Neural cell (in vitro differentiated cells): Measurements from ENCODE around the gene ZNF618. TPM values are rescaled to one million over a fixed set of nuclear protein-coding genes. Genes with fewer than 3 reads are reported as not detected.

Experiments used
- H2AFZ ChIP-seq: fragments of 200-600, 300-800 bp; sonication (generic), shearing (Covaris generic); 2 replicates; pipeline ENCODE4 v1.6.0; 2014; ENCODE audit warnings: low read depth, mild to moderate bottlenecking, antibody characterized with exemption, low read length, moderate library complexity
- H3F3A ChIP-seq: fragments of 200-600 bp; shearing (Covaris generic); 2 replicates; pipeline ENCODE4 v1.6.1; 2016; ENCODE audit warnings: mild to moderate bottlenecking, moderate library complexity, mixed read lengths, antibody characterized with exemption, low read length; ENCODE audit not compliant: insufficient read depth, poor library complexity, severe bottlenecking
- H3K27ac ChIP-seq: fragments of 200-600, 300-800 bp; sonication (generic), shearing (Covaris generic); 2 replicates; pipeline ENCODE4 v1.5.1; 2014; ENCODE audit warnings: mild to moderate bottlenecking, low read length, moderate library complexity
- H3K27me3 ChIP-seq: fragments of 300-800, 200-600 bp; sonication (generic), shearing (Covaris generic); 2 replicates; pipeline ENCODE4 v1.6.0; 2014; ENCODE audit warnings: mild to moderate bottlenecking, low read depth, low read length, moderate library complexity; ENCODE audit not compliant: insufficient read depth
- H3K36me3 ChIP-seq: fragments of 300-800, 200-600 bp; sonication (generic), shearing (Covaris generic); 2 replicates; pipeline ENCODE4 v1.5.1; 2014; ENCODE audit warnings: mild to moderate bottlenecking, antibody characterized with exemption, low read length, moderate library complexity; ENCODE audit not compliant: insufficient read depth
- H3K4me2 ChIP-seq: fragments of 300-800, 200-600 bp; sonication (generic), shearing (Covaris generic); 2 replicates; pipeline ENCODE4 v1.6.0; 2014; ENCODE audit warnings: mild to moderate bottlenecking, low read length
- H3K4me3 ChIP-seq: fragments of 300-800, 200-600 bp; sonication (generic), shearing (Covaris generic); 2 replicates; pipeline ENCODE4 v1.5.1; 2014; ENCODE audit warnings: mild to moderate bottlenecking, low read length, moderate library complexity
- H3K79me2 ChIP-seq: fragments of 200-600 bp; shearing (Covaris generic); replicated peaks from 2 replicates; pipeline ENCODE4 v1.6.0; 2014; ENCODE audit warnings: mild to moderate bottlenecking, low read length, moderate library complexity; ENCODE audit not compliant: insufficient read depth
- H3K9ac ChIP-seq: fragments of 300-800, 200-600 bp; sonication (generic), shearing (Covaris generic); 2 replicates; pipeline ENCODE4 v1.6.1; 2016; ENCODE audit warnings: mild to moderate bottlenecking, low read length, mixed read lengths
- H3K9me2 ChIP-seq: fragments of 200-600 bp; shearing (Covaris generic); 2 replicates; pipeline ENCODE4 v1.6.1; 2016; ENCODE audit warnings: mild to moderate bottlenecking, low read length, mixed read lengths; ENCODE audit not compliant: insufficient read depth
- H3K9me3 ChIP-seq: fragments of 200-600, 300-800 bp; sonication (generic), shearing (Covaris generic); 2 replicates; pipeline ENCODE4 v1.6.1; 2016; ENCODE audit warnings: mild to moderate bottlenecking, mixed run types, low read length, moderate library complexity, mixed read lengths
- H4K20me1 ChIP-seq: fragments of 200-600 bp; shearing (Covaris generic); 2 replicates; pipeline ENCODE4 v1.6.1; 2016; ENCODE audit warnings: mild to moderate bottlenecking, mixed run types; ENCODE audit not compliant: insufficient read depth
- CTCF ChIP-seq: fragments of 450-650 bp; IDR thresholded peaks from 2 replicates; pipeline ENCODE4 v1.5.1; 2014; ENCODE audit warnings: antibody characterized with exemption, mild to moderate bottlenecking, moderate library complexity; ENCODE audit not compliant: poor library complexity, severe bottlenecking
- EP300 ChIP-seq: fragments of 450-650 bp; conservative IDR thresholded peaks from 2 replicates; pipeline ENCODE4 v1.6.1; 2014; ENCODE audit warnings: antibody characterized with exemption, mild to moderate bottlenecking, moderate library complexity; ENCODE audit not compliant: poor library complexity, severe bottlenecking
- EZH2 ChIP-seq: fragments of 200-600, 300-800 bp; shearing (Covaris generic), sonication (generic); IDR thresholded peaks from 2 replicates; pipeline ENCODE4 v1.6.1; 2014; ENCODE audit warnings: antibody characterized with exemption, low read length, borderline replicate concordance, mild to moderate bottlenecking; ENCODE audit not compliant: insufficient read depth, poor library complexity, severe bottlenecking
- MXI1 ChIP-seq: fragments of 450-650 bp; conservative IDR thresholded peaks from 2 replicates; pipeline ENCODE4 v1.6.1; 2014; ENCODE audit warnings: antibody characterized with exemption, mild to moderate bottlenecking; ENCODE audit not compliant: poor library complexity, severe bottlenecking
- POLR2AphosphoS5 ChIP-seq: IDR thresholded peaks from 2 replicates; pipeline ENCODE4 v1.6.1; 2012
- RAD21 ChIP-seq: fragments of 450-650 bp; conservative IDR thresholded peaks from 2 replicates; pipeline ENCODE4 v1.6.1; 2014; ENCODE audit warnings: antibody characterized with exemption, mild to moderate bottlenecking, moderate library complexity
- REST ChIP-seq: IDR thresholded peaks from 2 replicates; pipeline ENCODE4 v1.6.1; 2012; ENCODE audit warnings: borderline replicate concordance
- SMC3 ChIP-seq: fragments of 450-650 bp; conservative IDR thresholded peaks from 2 replicates; pipeline ENCODE4 v1.6.1; 2014; ENCODE audit warnings: antibody characterized with exemption, mild to moderate bottlenecking, moderate library complexity; ENCODE audit not compliant: poor library complexity
- TAF1 ChIP-seq: IDR thresholded peaks from 2 replicates; pipeline ENCODE4 v1.6.1; 2012; ENCODE audit warnings: low read depth
- polyA plus RNA-seq: library from polyadenylated mRNA; depleted of rRNA; stranded (reverse); fragments of >200 nt; gene quantifications from 2 replicates; pipeline ENCODE4 v1.2.3, GENCODE V29; 2014

Gene ZNF618
- polyA plus RNA-seq, 1 donor from 2014 or later, result 7.1 TPM

- Histone ChIP-seq H3K27me3 (no peaks in the 10 kb centered on the region), H2AFZ (no peak overlapping the region), H3F3A (no peaks in the 10 kb centered on the region), H3K4me3 (no peak overlapping the region), H3K79me2 (peaks cover 31% of the 10 kb centered on the region), H3K27ac (no peak overlapping the region), H3K9me2 (no peaks in the 10 kb centered on the region), H3K36me3 (peaks cover 13% of the 10 kb centered on the region), H3K4me2 (no peak overlapping the region), H4K20me1 (no peaks in the 10 kb centered on the region), H3K9ac (no peak overlapping the region), H3K9me3 (peaks cover 5% of the 10 kb centered on the region)
- TF ChIP-seq EZH2 (no peak), TAF1 (no peak), EP300 (no peak), POLR2AphosphoS5 (no peak), MXI1 (no peak), REST (no peak), CTCF (no peak), SMC3 (no peak), RAD21 (no peak)
Observed at GRCh38 chr9:113967380-113967779, 91.3 kb downstream of the ZNF618 start.

GRCh38 chr9:113969343-113969742, 93.2 kb downstream of the ZNF618 start:
- Histone ChIP-seq H3K36me3 (peaks cover 13% of the 10 kb centered on the region), H3K79me2 (peaks cover 22% of the 10 kb centered on the region), H4K20me1 (no peaks in the 10 kb centered on the region), H3K27ac (no peak overlapping the region), H3K4me2 (no peak overlapping the region), H3K9me3 (peaks cover 5% of the 10 kb centered on the region), H2AFZ (no peak overlapping the region), H3F3A (no peaks in the 10 kb centered on the region), H3K4me3 (no peak overlapping the region), H3K27me3 (no peaks in the 10 kb centered on the region), H3K9me2 (no peaks in the 10 kb centered on the region), H3K9ac (no peak overlapping the region)
- TF ChIP-seq EZH2 (no peak), TAF1 (no peak), SMC3 (no peak), EP300 (no peak), REST (no peak), POLR2AphosphoS5 (no peak), MXI1 (no peak), RAD21 (no peak), CTCF (no peak)
